ENCODE data around the gene PHF2.

GRCh38 chr9:93569621-93570174 lies 6.7 kb upstream of the PHF2 start:
- TF ChIP-seq CTCF (IDR thresholded peaks at IDR 0.05; ENCODE audit: insufficient read depth, low read length) (no peak), POLR2AphosphoS5 (IDR thresholded peaks at IDR 0.05; ENCODE audit: low read depth) (no peak)
